Measurements from ENCODE around the gene DGUOK. TPM values are rescaled to one million over a fixed set of nuclear protein-coding genes. Genes with fewer than 3 reads are reported as not detected.

Gene DGUOK
- total RNA-seq, 1 donor from 2014 or later = 45.7 TPM

- DNase-seq = no peak
Measured at GRCh38 chr2:73998933-73999332, 72.3 kb downstream of the DGUOK start.

GRCh38 chr2:73999881-74000597 lies 73.4 kb downstream of the DGUOK start:
- DNase-seq = no peak

GRCh38 chr2:74000666-74001065 lies 74.0 kb downstream of the DGUOK start:
- DNase-seq = no peak

GRCh38 chr2:74001121-74001520 lies 74.4 kb downstream of the DGUOK start:
- DNase-seq = no peak

GRCh38 chr2:74001781-74002504 lies 75.3 kb downstream of the DGUOK start:
- DNase-seq = no peak

- DNase-seq = peak; percentile 84
Measured at GRCh38 chr2:74002505-74003421, 76.1 kb downstream of the DGUOK start.

GRCh38 chr2:74003494-74004211 lies 77.0 kb downstream of the DGUOK start:
- DNase-seq = peak; percentile 77

- no peak for DNase-seq
Measured at GRCh38 chr2:74004212-74005182, 77.8 kb downstream of the DGUOK start.

GRCh38 chr2:74005786-74006185 lies 79.1 kb downstream of the DGUOK start:
- no peak for DNase-seq

- DNase-seq = no peak
Measured at GRCh38 chr2:74006459-74006858, 79.8 kb downstream of the DGUOK start.

- no peak for DNase-seq
Measured at GRCh38 chr2:74007121-74007520, 80.4 kb downstream of the DGUOK start.

GRCh38 chr2:74007711-74008110 lies 81.0 kb downstream of the DGUOK start:
- no peak for DNase-seq

Small RNAs within 50 kb of the gene (small RNA-seq; reads per million reads assigned to genes)
- gene AC110801.1 = 0.12 reads per million
- not detected for gene RNA5SP97

Other genes starting within 250 kb of the DGUOK start
- gene TPRKB, start 189.5 kb upstream of the DGUOK start, total RNA-seq = 40.2 TPM
- 32.3 TPM for gene DUSP11, start 146.8 kb upstream of the DGUOK start, total RNA-seq
- gene C2orf78, start 142.7 kb upstream of the DGUOK start, total RNA-seq = not detected
- 20.4 TPM for gene STAMBP, start 97.9 kb upstream of the DGUOK start, total RNA-seq
- gene ACTG2, start 33.9 kb upstream of the DGUOK start, total RNA-seq = 0.62 TPM
- 20.9 TPM for gene TET3, start 58.0 kb downstream of the DGUOK start, total RNA-seq
- gene BOLA3, start 221.0 kb downstream of the DGUOK start, total RNA-seq = 24.5 TPM

Measured in occipital lobe (tissue), 3 donors.